GM19397 (cell line): ENCODE data around the gene CA6.
"Not testable (repeated sequence)": the region's sequence is repeated elsewhere in the genome, so short reads cannot be mapped to it uniquely, and the experiment has no call there.

Experiments used
- ATAC-seq: cut with Tn5 transposase; IDR thresholded peaks from one replicate; pipeline ENCODE4 v1.9.1; 2021; ENCODE audit warnings: mild to moderate bottlenecking, moderate library complexity; ENCODE audit not compliant: unreplicated experiment

CA6 gene

DNA sequence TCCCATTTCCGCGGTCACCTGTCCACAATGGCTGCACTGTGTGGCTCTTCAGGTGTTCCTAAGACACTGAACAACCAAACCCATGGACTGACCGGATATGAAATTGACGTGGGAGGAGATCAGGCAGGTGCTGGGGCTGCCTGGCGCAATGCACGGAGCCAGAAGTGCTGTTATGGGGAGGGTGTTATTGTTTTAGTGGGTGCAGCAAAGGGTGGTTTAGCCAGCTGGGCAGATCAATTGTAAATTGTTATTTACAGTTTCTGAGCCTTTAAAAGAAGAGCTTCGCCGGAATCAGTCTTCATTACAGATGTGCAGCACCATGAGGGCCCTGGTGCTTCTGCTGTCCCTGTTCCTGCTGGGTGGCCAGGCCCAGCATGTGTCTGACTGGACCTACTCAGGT is at the start of gene CA6:
Gene CA6 (plus strand): TSS at position 301 of the 400 bp plus-strand sequence. CDS start 19 bp downstream, at position 320.
- ATAC-seq: no peak

- not testable (repeated sequence) for ATAC-seq
Measured at GRCh38 chr1:8896775-8897174, 48.9 kb upstream of the CA6 start.

GRCh38 chr1:8897505-8897904 is 48.2 kb upstream of the CA6 start:
- ATAC-seq: not testable (repeated sequence)

GRCh38 chr1:8898418-8898817 is 47.2 kb upstream of the CA6 start:
- ATAC-seq: not testable (repeated sequence)

GRCh38 chr1:8899046-8899445 is 46.6 kb upstream of the CA6 start:
- ATAC-seq: no peak

DNA sequence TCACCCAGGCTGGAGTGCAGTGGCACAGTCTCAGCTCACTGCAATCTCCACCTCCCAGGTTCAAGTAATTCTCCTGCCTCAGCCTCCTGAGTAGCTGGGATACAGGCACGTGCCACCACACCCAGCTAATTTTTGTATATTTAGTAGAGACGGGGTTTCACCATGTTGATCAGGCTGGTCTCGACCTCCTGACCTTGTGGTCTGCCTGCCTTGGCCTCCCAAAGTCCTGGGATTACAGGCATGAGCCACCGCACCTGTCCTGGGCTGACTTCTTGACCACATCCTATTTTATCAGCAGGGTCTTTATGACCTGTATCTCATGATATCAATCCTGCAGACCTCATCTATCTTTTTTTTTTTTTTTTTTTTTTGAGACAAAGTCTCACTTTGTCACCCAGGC is 45.0 kb upstream of the CA6 start:
- ATAC-seq: not testable (repeated sequence)

DNA sequence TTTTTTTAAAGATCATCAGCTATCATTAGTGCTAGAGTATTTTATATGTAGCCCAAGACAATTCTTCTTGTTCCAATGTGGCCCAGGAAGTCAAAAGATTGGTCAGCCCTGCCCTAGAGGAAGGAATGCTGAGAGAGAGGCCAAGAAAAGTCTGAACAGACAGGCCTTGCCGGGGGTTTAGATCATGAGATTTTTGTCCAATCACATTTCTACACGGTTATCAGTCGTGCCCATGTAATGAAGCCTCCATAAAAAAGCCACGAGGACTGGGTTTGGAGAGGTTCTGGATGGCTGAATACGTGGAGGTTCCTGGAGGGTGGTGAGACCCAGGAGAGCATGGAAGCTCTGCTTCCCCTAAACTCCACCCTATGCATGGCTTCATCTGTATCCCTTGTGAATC is 42.9 kb upstream of the CA6 start:
- ATAC-seq: no peak

GRCh38 chr1:8903410-8903809 is 42.3 kb upstream of the CA6 start:
- ATAC-seq: no peak

DNA sequence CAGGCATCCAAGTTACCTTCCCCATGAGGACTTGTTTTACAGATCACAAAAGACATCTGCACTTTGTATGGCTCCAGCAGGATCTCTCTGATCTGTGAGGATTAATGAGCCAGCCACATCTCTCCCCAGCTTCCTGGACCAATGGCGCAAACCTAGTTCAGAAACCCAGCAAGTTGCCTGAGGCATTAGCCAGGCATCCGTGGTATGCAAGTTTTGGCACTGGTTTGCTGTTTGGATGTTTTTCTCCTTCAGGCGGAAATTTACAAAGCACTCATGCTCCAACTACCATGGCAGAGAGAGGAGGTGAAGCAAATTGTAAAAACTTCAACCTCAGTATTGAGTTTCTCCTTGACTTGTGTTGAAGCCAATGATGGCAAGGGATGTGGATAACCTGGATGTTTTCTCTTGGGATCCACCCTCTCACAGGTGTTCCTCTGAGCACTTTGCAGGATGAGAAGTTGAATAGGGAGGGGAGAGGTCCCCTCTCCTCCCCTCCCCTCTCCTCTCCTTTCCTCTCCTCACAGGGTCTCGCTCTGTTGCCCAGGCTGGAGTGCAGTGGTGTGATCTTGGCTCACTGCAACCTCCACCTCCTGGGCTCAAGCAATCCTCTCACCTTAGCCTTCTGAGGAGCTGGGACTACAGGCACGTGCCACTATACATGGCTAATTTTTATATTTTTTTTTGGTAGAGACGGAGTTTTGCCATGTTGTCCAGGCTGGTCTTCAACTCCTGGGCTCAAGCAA is 41.6 kb upstream of the CA6 start:
- no peak for ATAC-seq

GRCh38 chr1:8905582-8906191 is 40.0 kb upstream of the CA6 start:
- ATAC-seq: no peak

- no peak for ATAC-seq
Measured at GRCh38 chr1:8908388-8909151, 37.1 kb upstream of the CA6 start.

GRCh38 chr1:8910331-8910730 is 35.3 kb upstream of the CA6 start:
- ATAC-seq: no peak

- ATAC-seq: no peak
Measured at GRCh38 chr1:8910914-8911313, 34.8 kb upstream of the CA6 start.

DNA sequence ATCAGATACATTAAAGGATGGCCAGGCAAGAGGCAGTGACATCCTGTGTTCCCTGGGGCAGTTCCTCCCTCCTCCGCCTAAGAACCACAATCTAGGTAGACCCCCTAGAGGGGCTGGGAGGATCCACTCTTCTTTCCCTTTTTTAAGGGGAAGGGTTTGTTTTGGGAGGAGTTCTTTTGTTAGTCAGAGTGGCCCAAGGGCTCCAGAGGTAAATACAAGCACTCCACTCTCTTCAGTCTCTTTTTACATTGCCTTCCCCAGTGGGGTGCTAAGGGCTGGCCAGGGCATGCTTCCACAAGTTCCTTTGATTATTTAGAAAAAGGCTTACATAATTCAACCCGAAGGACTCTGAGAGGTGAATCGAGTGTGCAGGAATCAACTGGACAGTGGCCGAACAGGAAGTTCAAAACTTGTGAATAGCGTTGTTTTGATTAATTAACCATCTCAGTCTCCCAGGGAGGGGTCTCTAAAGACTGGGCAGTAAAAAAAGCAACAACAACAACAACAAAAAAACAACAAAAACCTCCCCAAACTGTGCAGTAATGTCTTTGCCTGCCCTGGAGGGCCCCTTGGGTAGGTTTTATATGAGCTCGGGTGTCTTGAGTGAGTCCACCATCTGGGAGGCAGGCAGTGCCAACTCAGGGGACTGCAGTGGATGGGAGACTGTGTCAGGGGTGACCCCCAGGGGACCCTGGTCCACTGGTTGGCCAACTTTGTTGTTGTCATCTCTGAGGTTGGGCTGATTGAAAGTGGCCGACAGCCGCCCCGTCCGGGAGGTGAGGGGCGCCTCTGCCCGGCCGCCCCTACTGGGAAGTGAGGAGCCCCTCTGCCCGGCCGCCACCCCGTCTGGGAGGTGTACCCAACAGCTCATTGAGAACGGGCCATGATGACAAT is 34.0 kb upstream of the CA6 start:
- no peak for ATAC-seq

DNA sequence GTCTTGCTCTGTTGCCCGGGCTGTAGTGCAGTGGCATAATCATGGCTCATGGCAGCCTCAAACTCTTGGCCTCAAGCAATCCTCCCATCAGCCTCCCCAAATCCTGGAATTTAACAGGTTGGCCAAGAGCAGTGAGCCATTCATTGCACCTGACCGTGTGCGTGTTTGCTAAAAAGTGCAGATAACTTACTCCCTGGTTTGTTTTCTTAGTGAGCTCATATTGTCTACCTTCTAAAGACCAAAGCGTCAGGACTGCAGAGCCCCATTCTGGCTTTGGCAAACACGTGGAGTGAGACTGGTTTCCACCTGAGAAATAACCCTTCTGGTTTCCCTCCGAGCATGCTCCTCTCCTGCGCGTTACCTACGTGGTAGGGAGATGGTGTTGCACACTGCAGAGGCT is 32.2 kb upstream of the CA6 start:
- ATAC-seq: no peak

DNA sequence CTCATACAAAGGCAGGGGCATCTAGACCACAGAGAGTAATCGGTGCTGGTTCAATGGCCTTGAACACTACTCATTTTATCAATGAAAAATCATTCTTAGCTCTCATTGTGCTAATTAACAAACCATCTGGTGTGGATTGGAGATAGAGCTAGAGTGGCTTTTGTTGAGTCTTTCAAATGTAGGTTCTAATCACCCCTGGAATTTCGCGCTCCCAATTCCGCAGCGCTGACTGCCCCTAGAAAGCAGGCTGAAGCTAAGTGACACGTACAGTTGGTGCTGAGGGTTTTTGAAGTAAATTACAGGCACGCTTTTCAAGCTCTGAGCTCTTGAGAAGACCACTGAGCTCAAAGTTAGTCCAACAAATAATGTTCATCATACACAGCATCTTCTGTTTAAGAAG is 31.2 kb upstream of the CA6 start:
- no peak for ATAC-seq

- ATAC-seq: no peak
Measured at GRCh38 chr1:8915446-8915845, 30.2 kb upstream of the CA6 start.

DNA sequence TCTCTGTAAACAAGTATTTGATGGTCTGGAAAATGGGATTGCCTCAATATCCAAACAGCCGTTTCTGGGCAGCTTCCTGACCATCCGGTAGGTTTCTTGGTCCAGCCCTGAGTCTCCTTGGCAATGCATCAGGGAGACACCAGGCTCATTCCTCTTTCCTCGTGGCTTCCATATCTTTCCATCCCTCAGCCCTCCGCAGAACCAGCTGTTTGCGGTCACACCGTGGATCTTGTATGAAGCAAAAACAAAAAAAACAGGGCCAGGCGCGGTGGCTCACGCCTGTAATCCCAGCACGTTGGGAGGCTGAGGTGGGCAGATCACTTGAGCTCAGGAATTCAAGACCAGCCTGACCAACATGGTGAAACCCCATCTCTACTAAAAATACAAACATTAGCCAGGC is 28.1 kb upstream of the CA6 start:
- ATAC-seq: not testable (repeated sequence)

GRCh38 chr1:8922962-8923361 is 22.7 kb upstream of the CA6 start:
- no peak for ATAC-seq

DNA sequence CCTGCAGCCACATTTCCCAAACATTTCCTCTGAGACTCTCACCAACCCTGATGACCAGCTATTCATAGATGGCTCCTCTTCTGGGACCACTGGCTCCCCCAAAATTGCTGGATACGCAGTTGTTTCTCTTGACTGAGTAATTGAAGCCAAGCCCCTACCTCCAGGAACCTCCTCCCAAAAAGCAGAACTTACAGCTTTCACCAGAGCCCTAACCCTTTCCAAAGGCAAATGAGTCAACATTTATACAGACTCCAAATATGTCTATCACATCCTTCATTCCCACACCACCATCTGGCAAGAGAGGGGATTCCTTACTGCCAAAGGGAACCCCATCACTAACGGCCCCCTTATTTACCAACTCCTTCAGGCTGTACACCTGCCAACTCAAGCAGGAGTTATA is 20.3 kb upstream of the CA6 start:
- ATAC-seq: no peak

- no peak for ATAC-seq
Measured at GRCh38 chr1:8925960-8926359, 19.7 kb upstream of the CA6 start.
